AG04450 (cell line): Measurements from ENCODE around the gene SLC39A13. TPM values are rescaled to one million over a fixed set of nuclear protein-coding genes. Genes with fewer than 3 reads are reported as not detected.

ENCODE experiments used
- CTCF ChIA-PET: fragments of 300-600, 350-600 bp; formaldehyde crosslinking; extraction: SDS; loops from one replicate; lab custom pipeline; 2022; ENCODE audit warnings: antibody characterized with exemption, inconsistent platforms; lab: Charles Lee
- POLR2A ChIA-PET: fragments of 350-600 bp; formaldehyde crosslinking; extraction: SDS; loops from one replicate; lab custom pipeline; 2021; ENCODE audit warnings: antibody characterized with exemption, inconsistent platforms; lab: Yijun Ruan, JAX
- DNase-seq: peaks from one replicate; pipeline ENCODE4 v3.0.0-alpha.2; 2011; ENCODE audit warnings: low read depth, low spot score
- H3K27ac ChIP-seq: one replicate; pipeline ENCODE4 v1.5.1; 2012; ENCODE audit warnings: low read depth, low read length, control low read depth
- H3K27me3 ChIP-seq: one replicate; pipeline ENCODE4 v1.6.0; 2012; ENCODE audit warnings: low read length; ENCODE audit not compliant: control insufficient read depth, insufficient read depth
- H3K4me3 ChIP-seq: 2 replicates; pipeline ENCODE4 v1.5.1; 2011; ENCODE audit warnings: mild to moderate bottlenecking, low read depth, low read length, control low read depth
- H3K9me3 ChIP-seq: 2 replicates; pipeline ENCODE4 v1.5.1; 2012; ENCODE audit warnings: low read length; ENCODE audit not compliant: control insufficient read depth, insufficient read depth
- polyA minus RNA-seq: library from RNA; depleted of rRNA, polyadenylated mRNA; stranded (reverse); fragments of >200 nt; gene quantifications from 2 replicates; pipeline ENCODE4 v1.2.3, GENCODE V29; 2011; rRNA and poly(A)+ RNA removed
- polyA plus RNA-seq: library from polyadenylated mRNA; depleted of rRNA; stranded (reverse); fragments of >200 nt; gene quantifications from 2 replicates; pipeline ENCODE4 v1.2.3, GENCODE V29; 2011; rRNA removed
- TF ChIP-seq, protein P1 (sequence below): IDR thresholded peaks from 2 replicates; pipeline ENCODE4 v1.5.1; 2011; ENCODE audit warnings: low read depth, low read length, control low read depth, inconsistent platforms

The SLC39A13 gene
- polyA plus RNA-seq (54.4 and 65.9 TPM in 2 replicates), polyA minus RNA-seq (26.2 and 33.5 TPM in 2 replicates)

GRCh38 chr11:47407746-47408590 lies at the start of gene SLC39A13:
TSS of gene SLC39A13 (plus strand) at chr11:47408590. CDS start at chr11:47410095, 1,505 bp downstream.
- TF ChIP-seq, protein P1, sequence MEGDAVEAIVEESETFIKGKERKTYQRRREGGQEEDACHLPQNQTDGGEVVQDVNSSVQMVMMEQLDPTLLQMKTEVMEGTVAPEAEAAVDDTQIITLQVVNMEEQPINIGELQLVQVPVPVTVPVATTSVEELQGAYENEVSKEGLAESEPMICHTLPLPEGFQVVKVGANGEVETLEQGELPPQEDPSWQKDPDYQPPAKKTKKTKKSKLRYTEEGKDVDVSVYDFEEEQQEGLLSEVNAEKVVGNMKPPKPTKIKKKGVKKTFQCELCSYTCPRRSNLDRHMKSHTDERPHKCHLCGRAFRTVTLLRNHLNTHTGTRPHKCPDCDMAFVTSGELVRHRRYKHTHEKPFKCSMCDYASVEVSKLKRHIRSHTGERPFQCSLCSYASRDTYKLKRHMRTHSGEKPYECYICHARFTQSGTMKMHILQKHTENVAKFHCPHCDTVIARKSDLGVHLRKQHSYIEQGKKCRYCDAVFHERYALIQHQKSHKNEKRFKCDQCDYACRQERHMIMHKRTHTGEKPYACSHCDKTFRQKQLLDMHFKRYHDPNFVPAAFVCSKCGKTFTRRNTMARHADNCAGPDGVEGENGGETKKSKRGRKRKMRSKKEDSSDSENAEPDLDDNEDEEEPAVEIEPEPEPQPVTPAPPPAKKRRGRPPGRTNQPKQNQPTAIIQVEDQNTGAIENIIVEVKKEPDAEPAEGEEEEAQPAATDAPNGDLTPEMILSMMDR: peak; percentile 61
- no peaks in the 10 kb centered on the region for H3K27me3 ChIP-seq
- POLR2A ChIA-PET: interaction anchor here (0.5 to 2.0 kb wide), 8 partner anchors 8 to 126 kb away, joined by 3 to 13 read pairs (median 6); partner anchors contain the start of gene PSMC3
- H3K27ac ChIP-seq: peak within 1 kb of the TSS; percentile 99
- peak within 1 kb of the TSS; percentile 95 for H3K4me3 ChIP-seq
- DNase-seq: peak; percentile 92
- H3K9me3 ChIP-seq: no peaks in the 10 kb centered on the region; the same call in 1 of the 2 replicates
- CTCF ChIA-PET: interaction anchor here (0.6 to 2.6 kb wide), 3 partner anchors 20 to 144 kb away, joined by 3 to 26 read pairs (median 4); no protein-coding TSS in a partner anchor

- H3K27me3 ChIP-seq: no peaks in the 10 kb centered on the region
- TF ChIP-seq, protein P1: no peak
- POLR2A ChIA-PET: no interaction called here
- CTCF ChIA-PET: no interaction called here
- no peaks in the 10 kb centered on the region for H3K9me3 ChIP-seq
- no peak overlapping the region for H3K4me3 ChIP-seq
- H3K27ac ChIP-seq: no peak overlapping the region
- DNase-seq: no peak
These were observed 49.7 kb upstream of the SLC39A13 start for GRCh38 chr11:47358731-47359051.

- POLR2A ChIA-PET: no interaction called here
- DNase-seq: no peak
- CTCF ChIA-PET: no interaction called here
- H3K27ac ChIP-seq: no peak overlapping the region
- no peak overlapping the region for H3K4me3 ChIP-seq
- TF ChIP-seq, protein P1: no peak
- no peaks in the 10 kb centered on the region for H3K9me3 ChIP-seq
- no peaks in the 10 kb centered on the region for H3K27me3 ChIP-seq
These were observed 49.2 kb upstream of the SLC39A13 start for GRCh38 chr11:47359162-47359561.

- Histone ChIP-seq H3K27ac (no peak overlapping the region), H3K27me3 (peaks cover 4% of the 10 kb centered on the region), H3K4me3 (no peak overlapping the region), H3K9me3 (no peaks in the 10 kb centered on the region)
- ChIA-PET POLR2A (interaction anchor here (0.5 kb wide), 1 partner anchor 356 kb away, joined by 3 read pairs; no protein-coding TSS in a partner anchor), CTCF (interaction anchor here (0.7 kb wide), 1 partner anchor 175 kb away, joined by 5 read pairs; no protein-coding TSS in a partner anchor)
- no peak for DNase-seq
- TF ChIP-seq, protein P1: no peak
These were observed 48.8 kb upstream of the SLC39A13 start for GRCh38 chr11:47359586-47359985.

DNA sequence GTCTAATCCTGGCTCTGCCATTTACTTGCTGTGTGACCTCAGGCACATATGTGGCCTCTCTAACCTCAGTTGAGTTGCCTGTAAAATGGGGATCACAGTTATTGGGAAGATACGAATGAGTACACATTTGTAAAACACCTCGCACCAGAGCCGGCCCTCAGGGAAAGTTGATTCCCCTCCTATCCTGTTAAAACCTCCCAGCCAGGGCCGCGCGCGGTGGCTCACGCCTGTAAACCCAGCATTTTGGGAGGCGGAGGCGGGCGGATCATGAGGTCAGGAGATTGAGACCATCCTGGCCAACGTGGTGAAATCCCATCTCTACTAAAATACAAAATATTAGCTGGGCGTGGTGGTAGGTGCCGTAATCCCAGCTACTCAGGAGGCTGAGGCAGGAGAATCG lies 48.0 kb upstream of the SLC39A13 start:
- Histone ChIP-seq H3K27ac (no peak overlapping the region), H3K27me3 (peaks cover 6% of the 10 kb centered on the region), H3K4me3 (no peak overlapping the region), H3K9me3 (no peaks in the 10 kb centered on the region)
- CTCF ChIA-PET: interaction anchor here (0.7 to 0.8 kb wide), 2 partner anchors 9 to 175 kb away, joined by 3 to 5 read pairs; no protein-coding TSS in a partner anchor
- POLR2A ChIA-PET: interaction anchor here (0.5 kb wide), 1 partner anchor 357 kb away, joined by 3 read pairs; no protein-coding TSS in a partner anchor
- TF ChIP-seq, protein P1: no peak
- DNase-seq: no peak
